Neuronal stem cell (in vitro differentiated cells): ENCODE results near the gene TVP23C. TPM values are rescaled to one million over a fixed set of nuclear protein-coding genes. Genes with fewer than 3 reads are reported as not detected.

ENCODE experiments used
- DNase-seq: peaks from one replicate; pipeline ENCODE4 v3.0.0-alpha.2; 2013; ENCODE audit warnings: low spot score
- H2AFZ ChIP-seq: one replicate; pipeline ENCODE4 v1.6.1; 2013; ENCODE audit warnings: mild to moderate bottlenecking, low read length, inconsistent platforms
- H2AK5ac ChIP-seq: 2 replicates; pipeline ENCODE4 v1.6.1; 2013; ENCODE audit warnings: low read depth, mild to moderate bottlenecking, inconsistent platforms, low read length, moderate library complexity, mixed read lengths
- H2BK120ac ChIP-seq: 2 replicates; pipeline ENCODE4 v1.6.1; 2013; ENCODE audit warnings: low read depth, mild to moderate bottlenecking, inconsistent platforms, low read length, moderate library complexity, mixed read lengths
- H2BK12ac ChIP-seq: one replicate; pipeline ENCODE4 v1.6.1; 2013; ENCODE audit warnings: low read length, inconsistent platforms
- H2BK15ac ChIP-seq: 2 replicates; pipeline ENCODE4 v1.6.1; 2013; ENCODE audit warnings: mild to moderate bottlenecking, low read length, inconsistent platforms, mixed read lengths
- H2BK5ac ChIP-seq: one replicate; pipeline ENCODE4 v1.6.1; 2013; ENCODE audit warnings: inconsistent platforms, mild to moderate bottlenecking, low read length, moderate library complexity
- H3K14ac ChIP-seq: one replicate; pipeline ENCODE4 v1.6.1; 2013; ENCODE audit warnings: low read length, inconsistent platforms
- H3K18ac ChIP-seq: 2 replicates; pipeline ENCODE4 v1.6.1; 2013; ENCODE audit warnings: low read length, inconsistent platforms
- H3K23ac ChIP-seq: 2 replicates; pipeline ENCODE4 v1.6.1; 2013; ENCODE audit warnings: low read depth, mild to moderate bottlenecking, mixed read lengths, low read length, inconsistent platforms; ENCODE audit not compliant: poor library complexity
- H3K27ac ChIP-seq: replicated peaks from 3 replicates; pipeline ENCODE4 v1.5.1; 2013; ENCODE audit warnings: low read length, inconsistent platforms
- H3K27me3 ChIP-seq, 3 experiments: 2 replicates each; pipeline ENCODE4 v1.6.1; 2013; ENCODE audit warnings: low read length in 3 of 3, mild to moderate bottlenecking in 2 of 3, inconsistent platforms in 1 of 3, low read depth in 1 of 3, mixed read lengths in 1 of 3, moderate library complexity in 1 of 3; ENCODE audit not compliant: control insufficient read depth in 3 of 3, insufficient read depth in 3 of 3
- H3K36me3 ChIP-seq, 2 donors: replicated peaks in 1 of 2; 2 replicates each; pipeline ENCODE4 v1.6.1; 2013; ENCODE audit warnings: low read length in 2 of 2; ENCODE audit not compliant: control insufficient read depth in 2 of 2, insufficient read depth in 2 of 2
- H3K4ac ChIP-seq: 2 replicates; pipeline ENCODE4 v1.6.1; 2013; ENCODE audit warnings: inconsistent platforms, mild to moderate bottlenecking, low read length, moderate library complexity
- H3K4me1 ChIP-seq, 2 donors: 1 replicate in 1 of 2; 2 replicates in 1 of 2; pipeline ENCODE4 v1.6.1; 2013; ENCODE audit warnings: low read length in 2 of 2, low read depth in 1 of 2; ENCODE audit not compliant: control insufficient read depth in 2 of 2, insufficient read depth in 1 of 2
- H3K4me2 ChIP-seq: one replicate; pipeline ENCODE4 v1.6.1; 2013; ENCODE audit warnings: mild to moderate bottlenecking, low read length, inconsistent platforms; ENCODE audit not compliant: insufficient read depth, poor library complexity, severe bottlenecking
- H3K4me3 ChIP-seq, 2 donors: 2 replicates each; pipeline ENCODE4 v1.5.1; 2013; ENCODE audit warnings: low read length in 2 of 2, mild to moderate bottlenecking in 2 of 2, inconsistent platforms in 1 of 2, moderate library complexity in 1 of 2
- H3K79me1 ChIP-seq: one replicate; pipeline ENCODE4 v1.6.1; 2013; ENCODE audit warnings: low read depth, mild to moderate bottlenecking, inconsistent platforms, low read length, moderate library complexity
- H3K9ac ChIP-seq: one replicate; pipeline ENCODE4 v1.6.1; 2013; ENCODE audit warnings: mild to moderate bottlenecking, low read depth, low read length, inconsistent platforms; ENCODE audit not compliant: poor library complexity
- H3K9me3 ChIP-seq, 2 donors: replicated peaks in 1 of 2; 2 replicates each; pipeline versions ENCODE3 to v1.6.1; 2013; ENCODE audit warnings: low read length in 2 of 2, mild to moderate bottlenecking in 2 of 2, inconsistent platforms in 1 of 2, low read depth in 1 of 2, mixed read lengths in 1 of 2, moderate library complexity in 1 of 2; ENCODE audit not compliant: control insufficient read depth in 2 of 2, insufficient read depth in 1 of 2
- H4K8ac ChIP-seq: one replicate; pipeline ENCODE4 v1.6.1; 2013; ENCODE audit warnings: low read depth, mild to moderate bottlenecking, inconsistent platforms, low read length, moderate library complexity
- H4K91ac ChIP-seq: one replicate; pipeline ENCODE4 v1.6.1; 2013; ENCODE audit warnings: low read length, low read depth, mild to moderate bottlenecking, inconsistent platforms; ENCODE audit not compliant: poor library complexity
- WGBS, 2 donors: extraction: QIAGEN DNeasy Blood & Tissue Kit; methylation state at CpG; one replicate each; pipeline ENCODE4 v1.1.7; 2013; ENCODE audit warnings: missing lambda C conversion rate in 2 of 2, mixed read lengths in 1 of 2; ENCODE audit not compliant: insufficient read length in 2 of 2, insufficient replicate concordance in 1 of 2; ENCODE audit errors: extremely low coverage in 2 of 2; 5-methylcytosine and 5-hydroxymethylcytosine counted together
- small RNA-seq: library from polyadenylated mRNA; stranded (forward); fragments of <200 nt; extraction: miRNeasy Mini kit (QIAGEN cat#:217004); gene quantifications from one replicate; pipeline ENCODE3, GENCODE V24; 2013; ENCODE audit not compliant: insufficient read depth

The TVP23C gene

DNA sequence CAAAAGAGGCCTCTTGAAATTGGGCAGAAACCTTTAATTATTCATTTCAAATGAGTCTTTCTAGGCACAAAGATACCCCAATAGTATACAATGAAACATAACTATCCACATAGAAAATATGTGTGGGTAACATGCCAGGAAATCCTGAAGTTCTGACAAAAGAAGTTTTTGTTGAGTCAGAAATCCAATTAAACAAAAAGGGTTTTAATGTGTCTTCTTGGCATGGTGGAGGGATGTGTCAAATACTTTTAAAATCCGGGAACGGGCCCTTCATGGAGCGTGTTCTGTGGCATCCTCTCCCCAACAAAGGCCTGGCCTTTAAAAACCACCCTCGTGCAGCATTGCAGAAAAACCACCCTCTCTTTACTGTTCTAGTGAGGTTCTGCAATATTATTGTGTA, 110.0 kb downstream of the TVP23C start:
- Histone ChIP-seq H3K27me3 (no peaks in the 10 kb centered on the region), H4K8ac (no peak overlapping the region), H2BK12ac (no peak overlapping the region), H3K4ac (no peak overlapping the region), H3K9ac (no peak overlapping the region), H2BK5ac (no peak overlapping the region), H2BK120ac (no peak overlapping the region), H3K4me2 (no peak overlapping the region), H3K23ac (no peak overlapping the region), H2BK15ac (no peak overlapping the region), H3K9me3 (peaks cover 0 to 2% of the 10 kb centered on the region in 2 donors), H3K36me3 (peaks cover 0 to 4% of the 10 kb centered on the region in 2 donors), H4K91ac (no peak overlapping the region), H2AFZ (no peak overlapping the region), H3K79me1 (no peaks in the 10 kb centered on the region), H3K4me3 (no peak overlapping the region), H2AK5ac (no peak overlapping the region), H3K4me1 (peaks cover 0 to 12% of the 10 kb centered on the region in 2 donors), H3K14ac (no peak overlapping the region), H3K18ac (no peak overlapping the region), H3K27ac (no peak overlapping the region)
- no peak for DNase-seq
- no CpG with 5 or more reads among the region's 4 CpGs for WGBS, 2 donors

- Histone ChIP-seq H3K4me1 (peaks cover 0 to 8% of the 10 kb centered on the region in 2 donors), H2BK120ac (no peak overlapping the region), H3K9ac (no peak overlapping the region), H3K18ac (no peak overlapping the region), H2AK5ac (no peak overlapping the region), H2BK12ac (no peak overlapping the region), H4K91ac (no peak overlapping the region), H3K9me3 (peaks cover 0 to 2% of the 10 kb centered on the region in 2 donors), H2AFZ (no peak overlapping the region), H3K14ac (no peak overlapping the region), H3K4me3 (no peak overlapping the region), H3K36me3 (peaks cover 0 to 4% of the 10 kb centered on the region in 2 donors), H2BK5ac (no peak overlapping the region), H3K23ac (no peak overlapping the region), H4K8ac (no peak overlapping the region), H2BK15ac (no peak overlapping the region), H3K4ac (no peak overlapping the region), H3K27me3 (no peaks in the 10 kb centered on the region), H3K27ac (no peak overlapping the region), H3K79me1 (no peaks in the 10 kb centered on the region), H3K4me2 (no peak overlapping the region)
- WGBS, 2 donors = no CpG with 5 or more reads among the region's 1 CpG
- DNase-seq = no peak
Measured at GRCh38 chr17:15452746-15453145, 110.5 kb downstream of the TVP23C start.

Small RNA genes lying within 50 kb of the gene (small RNA-seq; reads per million reads assigned to genes)
- gene AC005838.1 (not detected), gene RF00090 (not detected)
